Mucosa of rectum (tissue), 2 donors: ENCODE results near the gene NPAS3.

Experiments used
- H3K27ac ChIP-seq, 2 donors: one replicate each; pipeline ENCODE4 v1.7.0; 2013; ENCODE audit warnings: inconsistent platforms in 2 of 2, low read depth in 2 of 2, low read length in 2 of 2
- H3K27me3 ChIP-seq, 2 donors: one replicate each; pipeline ENCODE4 v1.7.0; 2013; ENCODE audit warnings: low read length in 2 of 2; ENCODE audit not compliant: control insufficient read depth in 2 of 2, insufficient read depth in 2 of 2
- H3K36me3 ChIP-seq, 2 donors: one replicate each; pipeline ENCODE4 v1.7.0; 2013; ENCODE audit warnings: low read length in 2 of 2; ENCODE audit not compliant: control insufficient read depth in 2 of 2, insufficient read depth in 2 of 2
- H3K4me1 ChIP-seq, 2 donors: one replicate each; pipeline ENCODE4 v1.7.0; 2013; ENCODE audit warnings: low read length in 2 of 2, mild to moderate bottlenecking in 1 of 2; ENCODE audit not compliant: control insufficient read depth in 2 of 2, insufficient read depth in 2 of 2
- H3K4me3 ChIP-seq, 2 donors: one replicate each; pipeline ENCODE4 v1.7.0; 2013; ENCODE audit warnings: low read length in 2 of 2
- H3K9ac ChIP-seq, 2 donors: one replicate each; pipeline ENCODE4 v1.7.0; 2013; ENCODE audit warnings: low read length in 2 of 2, low read depth in 1 of 2, mild to moderate bottlenecking in 1 of 2
- H3K9me3 ChIP-seq, 2 donors: one replicate each; pipeline ENCODE4 v1.7.0; 2013; ENCODE audit warnings: low read length in 2 of 2; ENCODE audit not compliant: control insufficient read depth in 2 of 2
- donor health status: healthy.
- donor health status: Normal muscosa, but diverticular disease.

The NPAS3 gene

GRCh38 chr14:33516898-33517436 is 578.3 kb downstream of the NPAS3 start:
- no peaks in the 10 kb centered on the region for H3K27me3 ChIP-seq
- no peaks in the 10 kb centered on the region for H3K36me3 ChIP-seq
- no peaks in the 10 kb centered on the region for H3K9me3 ChIP-seq
- H3K4me1 ChIP-seq = no peaks in the 10 kb centered on the region
- no peak overlapping the region for H3K4me3 ChIP-seq
- H3K9ac ChIP-seq = no peak overlapping the region
- H3K27ac ChIP-seq = no peak overlapping the region

GRCh38 chr14:33521192-33521591 is 582.5 kb downstream of the NPAS3 start:
- H3K9ac ChIP-seq = no peak overlapping the region
- H3K36me3 ChIP-seq = no peaks in the 10 kb centered on the region
- H3K4me3 ChIP-seq = no peak overlapping the region
- no peaks in the 10 kb centered on the region for H3K4me1 ChIP-seq
- no peaks in the 10 kb centered on the region for H3K27me3 ChIP-seq
- no peak overlapping the region for H3K27ac ChIP-seq
- H3K9me3 ChIP-seq = no peaks in the 10 kb centered on the region

- no peaks in the 10 kb centered on the region for H3K27me3 ChIP-seq
Observed at GRCh38 chr14:33524244-33524643, 585.6 kb downstream of the NPAS3 start.

GRCh38 chr14:33525626-33526025 is 586.9 kb downstream of the NPAS3 start:
- Histone ChIP-seq H3K36me3 (no peaks in the 10 kb centered on the region), H3K4me3 (no peak overlapping the region), H3K4me1 (no peaks in the 10 kb centered on the region), H3K9ac (no peak overlapping the region), H3K9me3 (no peaks in the 10 kb centered on the region), H3K27ac (no peak overlapping the region), H3K27me3 (no peaks in the 10 kb centered on the region)

More at GRCh38 chr14:33524244-33524643, 585.6 kb downstream of the NPAS3 start:
- Histone ChIP-seq H3K4me1 (no peaks in the 10 kb centered on the region), H3K4me3 (no peak overlapping the region), H3K36me3 (no peaks in the 10 kb centered on the region), H3K9me3 (no peaks in the 10 kb centered on the region), H3K27ac (no peak overlapping the region), H3K9ac (no peak overlapping the region)

- no peaks in the 10 kb centered on the region for H3K4me1 ChIP-seq
- H3K9me3 ChIP-seq = no peaks in the 10 kb centered on the region
- no peak overlapping the region for H3K9ac ChIP-seq
- no peaks in the 10 kb centered on the region for H3K27me3 ChIP-seq
- no peak overlapping the region for H3K4me3 ChIP-seq
- no peak overlapping the region for H3K27ac ChIP-seq
- no peaks in the 10 kb centered on the region for H3K36me3 ChIP-seq
Observed at GRCh38 chr14:33527023-33527634, 588.5 kb downstream of the NPAS3 start.

GRCh38 chr14:33528655-33529054 is 590.0 kb downstream of the NPAS3 start:
- no peak overlapping the region for H3K4me3 ChIP-seq
- no peaks in the 10 kb centered on the region for H3K36me3 ChIP-seq
- H3K4me1 ChIP-seq = no peaks in the 10 kb centered on the region
- H3K9ac ChIP-seq = no peak overlapping the region
- H3K27me3 ChIP-seq = no peaks in the 10 kb centered on the region
- no peak overlapping the region for H3K27ac ChIP-seq
- no peaks in the 10 kb centered on the region for H3K9me3 ChIP-seq

GRCh38 chr14:33529787-33530757 is 591.4 kb downstream of the NPAS3 start:
- H3K27me3 ChIP-seq = no peaks in the 10 kb centered on the region
- no peaks in the 10 kb centered on the region for H3K4me1 ChIP-seq
- H3K9ac ChIP-seq = no peak overlapping the region
- H3K27ac ChIP-seq = no peak overlapping the region
- no peaks in the 10 kb centered on the region for H3K36me3 ChIP-seq
- H3K4me3 ChIP-seq = no peak overlapping the region
- H3K9me3 ChIP-seq = no peaks in the 10 kb centered on the region

GRCh38 chr14:33532553-33532952 is 593.9 kb downstream of the NPAS3 start:
- Histone ChIP-seq H3K9me3 (no peaks in the 10 kb centered on the region), H3K27me3 (no peaks in the 10 kb centered on the region), H3K4me1 (no peaks in the 10 kb centered on the region), H3K36me3 (no peaks in the 10 kb centered on the region), H3K4me3 (no peak overlapping the region), H3K9ac (no peak overlapping the region), H3K27ac (no peak overlapping the region)

- no peak overlapping the region for H3K9ac ChIP-seq
- H3K4me1 ChIP-seq = no peaks in the 10 kb centered on the region
- no peaks in the 10 kb centered on the region for H3K9me3 ChIP-seq
- no peak overlapping the region for H3K27ac ChIP-seq
- no peaks in the 10 kb centered on the region for H3K36me3 ChIP-seq
- H3K4me3 ChIP-seq = no peak overlapping the region
- no peaks in the 10 kb centered on the region for H3K27me3 ChIP-seq
Observed at GRCh38 chr14:33534104-33534503, 595.4 kb downstream of the NPAS3 start.

- H3K27ac ChIP-seq = no peak overlapping the region
- H3K4me1 ChIP-seq = no peaks in the 10 kb centered on the region
- no peak overlapping the region for H3K9ac ChIP-seq
- H3K9me3 ChIP-seq = no peaks in the 10 kb centered on the region
- no peaks in the 10 kb centered on the region for H3K27me3 ChIP-seq
- H3K36me3 ChIP-seq = no peaks in the 10 kb centered on the region
- H3K4me3 ChIP-seq = no peak overlapping the region
Observed at GRCh38 chr14:33534632-33535031, 596.0 kb downstream of the NPAS3 start.
